ENCODE data around the gene TRPC4.

The TRPC4 gene

GRCh38 chr13:37656247-37656940, 213.2 kb downstream of the TRPC4 start:
- no peak for TF ChIP-seq CTCF (IDR thresholded peaks at IDR 0.05; ENCODE audit: control extremely low read depth, extremely low read depth, low read depth, missing control alignments)
- DNase-seq (ENCODE audit: extremely low spot score), result no peak
- CTCF ChIA-PET, result interaction anchor here (1.5 to 2.0 kb wide), 3 partner anchors 9 to 15 kb away, joined by 3 to 7 read pairs (median 3); no protein-coding TSS in a partner anchor
- POLR2A ChIA-PET, result no interaction called here

GRCh38 chr13:37652596-37652995, 217.0 kb downstream of the TRPC4 start:
- TF ChIP-seq CTCF (IDR thresholded peaks at IDR 0.05; ENCODE audit: control extremely low read depth, extremely low read depth, low read depth, missing control alignments), result no peak
- DNase-seq (ENCODE audit: extremely low spot score), result no peak
- ChIA-PET POLR2A (no interaction called here), CTCF (no interaction called here)

- ChIA-PET CTCF (no interaction called here), POLR2A (no interaction called here)
- TF ChIP-seq CTCF (IDR thresholded peaks at IDR 0.05; ENCODE audit: control extremely low read depth, extremely low read depth, low read depth, missing control alignments), result no peak
- DNase-seq (ENCODE audit: extremely low spot score), result no peak
These were observed 217.7 kb downstream of the TRPC4 start for GRCh38 chr13:37651891-37652290.

GRCh38 chr13:37648609-37649008, 221.0 kb downstream of the TRPC4 start:
- CTCF ChIA-PET, result no interaction called here
- no peak for TF ChIP-seq CTCF (IDR thresholded peaks at IDR 0.05; ENCODE audit: control extremely low read depth, extremely low read depth, low read depth, missing control alignments)
- POLR2A ChIA-PET, result no interaction called here
- no peak for DNase-seq (ENCODE audit: extremely low spot score)

- DNase-seq (ENCODE audit: extremely low spot score), result no peak
- CTCF ChIA-PET, result interaction anchor here (1.0 to 1.5 kb wide), 2 partner anchors 15 to 16 kb away, joined by 3 to 5 read pairs; no protein-coding TSS in a partner anchor
- POLR2A ChIA-PET, result no interaction called here
- TF ChIP-seq CTCF (IDR thresholded peaks at IDR 0.05; ENCODE audit: control extremely low read depth, extremely low read depth, low read depth, missing control alignments), result no peak
These were observed 222.4 kb downstream of the TRPC4 start for GRCh38 chr13:37647031-37647650.

- DNase-seq (ENCODE audit: extremely low spot score), result no peak
- no peak for TF ChIP-seq CTCF (IDR thresholded peaks at IDR 0.05; ENCODE audit: control extremely low read depth, extremely low read depth, low read depth, missing control alignments)
- POLR2A ChIA-PET, result no interaction called here
- CTCF ChIA-PET, result interaction anchor here (1.0 to 1.5 kb wide), 2 partner anchors 15 to 16 kb away, joined by 3 to 5 read pairs; no protein-coding TSS in a partner anchor
These were observed 223.0 kb downstream of the TRPC4 start for GRCh38 chr13:37646531-37646930.
